ENCODE data around the gene H2AZ2.

The H2AZ2 gene

GRCh38 chr7:44827567-44827966, 20.3 kb downstream of the H2AZ2 start:
- no peak for DNase-seq (ENCODE audit: low spot score)
- TF ChIP-seq CTCF (IDR thresholded peaks at IDR 0.05), result no peak
- no peak overlapping the region for H3K4me3 ChIP-seq
- H3K27ac ChIP-seq, result no peak overlapping the region

GRCh38 chr7:44824894-44825526, 22.9 kb downstream of the H2AZ2 start:
- DNase-seq (ENCODE audit: low spot score), result no peak
- Histone ChIP-seq H3K4me3 (no peak overlapping the region), H3K27ac (no peak overlapping the region)
- no peak for TF ChIP-seq CTCF (IDR thresholded peaks at IDR 0.05)

- no peak overlapping the region for H3K4me3 ChIP-seq
- no peak for TF ChIP-seq CTCF (IDR thresholded peaks at IDR 0.05)
- DNase-seq (ENCODE audit: low spot score), result no peak
- H3K27ac ChIP-seq, result no peak overlapping the region
Measured at GRCh38 chr7:44823255-44823781, 24.6 kb downstream of the H2AZ2 start.

- no peak for DNase-seq (ENCODE audit: low spot score)
- Histone ChIP-seq H3K27ac (no peak overlapping the region), H3K4me3 (no peak overlapping the region)
- TF ChIP-seq CTCF (IDR thresholded peaks at IDR 0.05), result no peak
Measured at GRCh38 chr7:44819292-44819691, 28.6 kb downstream of the H2AZ2 start.

GRCh38 chr7:44814919-44815318, 33.0 kb downstream of the H2AZ2 start:
- Histone ChIP-seq H3K27ac (no peak overlapping the region), H3K4me3 (no peak overlapping the region)
- DNase-seq (ENCODE audit: low spot score), result no peak
- TF ChIP-seq CTCF (IDR thresholded peaks at IDR 0.05), result no peak

GRCh38 chr7:44811571-44811970, 36.3 kb downstream of the H2AZ2 start:
- no peak overlapping the region for H3K4me3 ChIP-seq
- no peak overlapping the region for H3K27ac ChIP-seq
- no peak for TF ChIP-seq CTCF (IDR thresholded peaks at IDR 0.05)
- no peak for DNase-seq (ENCODE audit: low spot score)

GRCh38 chr7:44811093-44811492, 36.8 kb downstream of the H2AZ2 start:
- H3K27ac ChIP-seq, result no peak overlapping the region
- no peak for TF ChIP-seq CTCF (IDR thresholded peaks at IDR 0.05)
- H3K4me3 ChIP-seq, result no peak overlapping the region
- no peak for DNase-seq (ENCODE audit: low spot score)
